HG02588 (cell line): Measurements from ENCODE around the gene AWAT1.
"Not testable (repeated sequence)": the region's sequence is repeated elsewhere in the genome, so short reads cannot be mapped to it uniquely, and the experiment has no call there.

ENCODE experiments used
- ATAC-seq: cut with Tn5 transposase; IDR thresholded peaks from one replicate; pipeline ENCODE4 v1.9.1; 2021; ENCODE audit warnings: mild to moderate bottlenecking, moderate library complexity; ENCODE audit not compliant: unreplicated experiment

AWAT1 gene

DNA sequence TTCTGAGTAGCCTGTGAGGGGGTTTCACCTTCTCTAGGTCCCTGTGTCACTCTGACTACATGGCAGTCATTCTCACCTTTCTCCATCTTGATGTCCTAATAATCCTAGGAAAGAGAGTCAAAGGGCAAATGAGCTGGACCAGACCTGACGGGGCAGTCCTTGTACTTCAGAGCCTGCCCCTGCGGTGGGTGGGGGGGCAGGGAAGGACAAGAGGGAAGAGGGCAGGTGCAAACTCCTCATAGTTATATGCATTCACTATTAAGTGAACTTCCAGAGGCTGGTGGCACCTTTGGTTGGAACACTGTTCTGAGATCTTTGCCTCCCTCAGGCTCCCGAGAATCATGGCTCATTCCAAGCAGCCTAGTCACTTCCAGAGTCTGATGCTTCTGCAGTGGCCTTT is at the start of gene AWAT1:
Gene AWAT1 (plus strand): TSS at position 301 of the 400 bp plus-strand sequence. CDS start 41 bp downstream, at position 342.
- ATAC-seq: no peak

DNA sequence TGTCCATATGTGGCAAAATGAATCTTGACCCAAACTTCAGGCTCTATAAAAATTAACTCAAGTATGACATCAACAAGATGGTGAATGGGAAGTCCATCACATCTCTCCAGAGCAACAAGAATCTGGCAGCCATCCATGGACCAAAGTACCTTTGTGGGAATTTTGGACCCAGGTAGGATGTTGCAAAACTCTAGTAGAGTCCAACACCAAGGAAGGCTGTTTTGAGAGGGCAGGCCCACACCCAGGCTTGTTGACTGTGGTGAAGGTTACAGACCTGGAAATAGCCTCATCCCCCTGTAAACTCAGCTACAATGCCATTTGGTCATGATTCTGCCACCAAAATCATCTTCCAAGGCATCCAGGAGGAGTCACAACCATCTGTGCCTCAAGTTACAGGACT is 44.2 kb upstream of the AWAT1 start:
- ATAC-seq: no peak

DNA sequence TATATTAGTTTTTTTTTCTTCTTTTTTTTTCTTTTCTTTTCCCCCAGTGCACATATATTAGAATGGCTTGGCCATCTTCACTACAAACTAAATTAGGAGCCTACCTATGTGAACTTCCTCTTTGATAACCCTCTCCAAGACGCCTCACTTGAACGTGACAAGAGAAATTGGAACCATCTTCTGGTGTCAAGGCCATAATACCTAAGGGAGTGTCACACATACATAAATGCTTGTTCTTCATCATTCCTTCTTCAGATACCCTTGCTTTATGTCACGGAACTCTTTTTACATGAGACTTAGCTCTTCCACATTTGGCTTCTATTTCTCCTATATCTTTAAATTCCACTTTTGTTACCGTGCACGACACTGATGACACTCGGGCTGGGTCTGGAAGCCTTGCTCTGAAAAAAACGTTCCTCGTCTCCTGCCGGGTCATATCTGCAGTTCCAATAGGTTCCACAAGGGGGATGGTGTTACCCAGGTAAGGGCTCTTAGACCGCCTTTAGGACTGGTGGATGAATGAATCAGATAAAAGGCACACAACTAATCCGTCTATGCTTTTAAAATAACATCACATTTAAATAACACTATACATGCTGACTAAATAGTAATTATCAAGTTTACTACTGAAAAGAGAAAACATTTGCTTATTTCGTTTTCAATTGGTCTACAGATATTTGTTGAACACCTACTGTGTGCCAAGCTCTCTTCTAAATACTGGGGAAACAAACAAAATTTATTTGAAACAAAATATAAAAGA is 37.3 kb upstream of the AWAT1 start:
- peak; percentile 62 for ATAC-seq

DNA sequence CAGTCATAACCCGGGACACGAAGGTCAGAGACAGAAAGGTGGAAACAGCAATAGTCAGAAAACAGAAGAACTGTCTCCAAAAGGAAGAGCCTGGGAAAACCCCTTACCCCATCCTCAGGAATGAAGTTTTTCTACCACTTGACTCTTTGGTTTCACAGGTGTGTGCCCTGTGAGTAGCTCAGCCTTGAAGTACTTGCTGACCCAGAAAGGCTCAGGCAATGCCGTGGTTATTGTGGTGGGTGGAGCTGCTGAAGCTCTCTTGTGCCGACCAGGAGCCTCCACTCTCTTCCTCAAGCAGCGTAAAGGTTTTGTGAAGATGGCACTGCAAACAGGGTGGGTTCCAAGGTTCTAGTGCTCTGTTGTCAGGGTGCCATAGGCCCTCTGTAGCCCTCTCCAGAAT is 32.7 kb upstream of the AWAT1 start:
- ATAC-seq: no peak

- ATAC-seq: no peak
Observed at GRCh38 chrX:70208479-70208878, 26.0 kb upstream of the AWAT1 start.

GRCh38 chrX:70209570-70209969 is 24.9 kb upstream of the AWAT1 start:
- ATAC-seq: not testable (repeated sequence)

GRCh38 chrX:70219938-70220764 is 14.3 kb upstream of the AWAT1 start:
- ATAC-seq: no peak

- ATAC-seq: no peak
Observed at GRCh38 chrX:70226048-70226447, 8.4 kb upstream of the AWAT1 start.

GRCh38 chrX:70226687-70227086 is 7.8 kb upstream of the AWAT1 start:
- ATAC-seq: no peak

GRCh38 chrX:70231666-70232065 is 2.8 kb upstream of the AWAT1 start:
- ATAC-seq: no peak

- ATAC-seq: no peak
Observed at GRCh38 chrX:70240751-70241150, 6.3 kb downstream of the AWAT1 start.

DNA sequence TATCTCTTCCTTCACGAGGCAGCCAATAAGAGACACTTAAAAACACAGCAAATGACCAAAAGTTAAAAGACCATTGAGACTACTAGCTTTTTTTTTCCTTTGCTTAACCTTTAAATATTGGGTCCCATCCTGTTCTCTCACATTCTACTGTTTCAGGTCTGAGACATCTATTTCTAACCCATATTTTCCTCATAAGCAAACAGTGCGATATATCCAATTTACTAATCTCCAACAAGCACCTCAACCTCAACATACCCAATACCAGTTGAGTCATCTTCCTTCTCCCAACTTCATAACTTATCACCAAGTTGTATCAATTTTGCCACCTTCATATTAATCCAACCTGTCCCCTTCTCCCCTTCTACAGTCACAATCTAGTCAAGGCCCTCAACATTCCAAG is 7.0 kb downstream of the AWAT1 start:
- ATAC-seq: no peak

- ATAC-seq: not testable (repeated sequence)
Observed at GRCh38 chrX:70243601-70244000, 9.1 kb downstream of the AWAT1 start.

GRCh38 chrX:70244881-70245280 is 10.4 kb downstream of the AWAT1 start:
- ATAC-seq: no peak

GRCh38 chrX:70247252-70247651 is 12.8 kb downstream of the AWAT1 start:
- no peak for ATAC-seq

- ATAC-seq: no peak
Observed at GRCh38 chrX:70252491-70252890, 18.0 kb downstream of the AWAT1 start.

GRCh38 chrX:70253377-70254062 is 19.1 kb downstream of the AWAT1 start:
- ATAC-seq: no peak

GRCh38 chrX:70254063-70254400 is 19.6 kb downstream of the AWAT1 start:
- no peak for ATAC-seq

- ATAC-seq: no peak
Observed at GRCh38 chrX:70254909-70255308, 20.5 kb downstream of the AWAT1 start.

DNA sequence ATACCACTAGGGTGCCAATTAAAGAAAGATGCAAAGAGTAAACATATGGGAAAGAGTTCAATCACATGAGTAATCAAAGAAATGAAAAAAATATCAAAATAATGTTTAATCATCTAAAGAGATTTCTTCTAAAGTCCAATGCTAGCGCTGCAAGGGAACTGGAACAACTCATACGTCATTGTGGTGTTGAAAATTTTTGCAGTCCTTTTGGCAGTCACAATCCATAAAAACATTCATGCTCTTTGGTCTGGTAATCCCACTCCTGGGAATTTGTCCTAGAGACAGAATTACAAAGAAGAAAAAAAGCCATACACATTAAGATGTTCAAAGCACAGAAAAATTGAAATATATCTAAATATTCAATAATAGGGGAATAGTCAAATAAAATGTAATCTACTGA is 21.0 kb downstream of the AWAT1 start:
- no peak for ATAC-seq

GRCh38 chrX:70257423-70258288 is 23.2 kb downstream of the AWAT1 start:
- no peak for ATAC-seq
